ENCODE data around the gene EXOG. TPM values are rescaled to one million over a fixed set of nuclear protein-coding genes. Genes with fewer than 3 reads are reported as not detected.
A peak's percentile ranks its signal among the peaks of the same experiment; 100 is the strongest.

EXOG gene
- total RNA-seq, 1 experiment from 2014 or later, result 8.3 TPM

DNA sequence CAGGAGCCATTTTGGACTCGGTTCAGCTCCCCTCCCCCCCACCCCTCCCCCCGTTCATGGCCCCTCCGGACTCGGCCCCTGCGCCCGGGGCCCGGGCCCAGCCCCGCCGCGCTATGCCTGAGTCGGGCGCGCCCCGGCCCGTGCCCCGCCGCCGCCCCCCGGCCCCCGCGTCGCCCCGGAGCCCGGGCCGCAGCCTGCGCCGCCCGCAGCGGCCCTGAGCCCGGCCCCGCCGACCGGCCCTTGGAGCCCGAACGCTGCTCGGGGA, 42.3 kb upstream of the EXOG start:
- Histone ChIP-seq H3K9me3 (ENCODE audit: control insufficient read depth in 1 of 2, insufficient read depth in 1 of 2, low read depth in 1 of 2, low read length in 2 of 2) (no peaks in the 10 kb centered on the region), H3K9ac (ENCODE audit: low read length) (peak overlapping the region; percentile 90), H3K4me3 (replicated peaks in 1 of 2; ENCODE audit: low read depth in 1 of 2, low read length in 2 of 2) (peak overlapping the region; percentile 77 to 84), H3K27me3 (ENCODE audit: insufficient read depth, low read length) (no peaks in the 10 kb centered on the region), H3K27ac (ENCODE audit: low read depth, low read length) (peak overlapping the region; percentile 97), H3K36me3 (ENCODE audit: control insufficient read depth in 1 of 2, insufficient read depth in 2 of 2, low read length in 2 of 2) (no peaks in the 10 kb centered on the region), H3K4me1 (ENCODE audit: control insufficient read depth in 1 of 2, insufficient read depth in 2 of 2, low read length in 2 of 2) (peaks cover 28 to 53% of the 10 kb centered on the region in 2 experiments), H2AFZ (ENCODE audit: low read depth, low read length, poor library complexity, severe bottlenecking) (no peak overlapping the region), H3K9me2 (ENCODE audit: insufficient read depth) (no peaks in the 10 kb centered on the region), H4K20me1 (ENCODE audit: insufficient read depth) (no peaks in the 10 kb centered on the region), H3K4me2 (ENCODE audit: low read length) (peak overlapping the region; percentile 97), H3K79me2 (ENCODE audit: insufficient read depth, low read length) (peaks cover 43% of the 10 kb centered on the region)
- no peak for DNase-seq (ENCODE audit: low read depth, low spot score)
- RAD21 ChIA-PET (ENCODE audit: low non-redundant PET in 1 of 2, low total read pairs in 2 of 2, uncharacterized antibody in 2 of 2, unreplicated experiment in 2 of 2), result no interaction called here
- peak; percentile 4; the same call in 1 of the 2 replicates for ATAC-seq
- BruUV-seq (replicated peaks), result no TSS peak
- CTCF ChIA-PET, result interaction anchor here (1.3 kb wide), 1 partner anchor 107 kb away, joined by 5 read pairs; the partner anchor contains the start of gene XYLB
- intact Hi-C loops (cut with micrococcal nuclease), result loop anchor here (10.0 kb wide), 2 partner anchors 99 to 319 kb away; partner anchors contain the start of genes ACAA1 and MYD88
- no peak for TF ChIP-seq CBX3 (IDR thresholded peaks at IDR 0.05; ENCODE audit: low read depth)
- TF ChIP-seq, protein P1, sequence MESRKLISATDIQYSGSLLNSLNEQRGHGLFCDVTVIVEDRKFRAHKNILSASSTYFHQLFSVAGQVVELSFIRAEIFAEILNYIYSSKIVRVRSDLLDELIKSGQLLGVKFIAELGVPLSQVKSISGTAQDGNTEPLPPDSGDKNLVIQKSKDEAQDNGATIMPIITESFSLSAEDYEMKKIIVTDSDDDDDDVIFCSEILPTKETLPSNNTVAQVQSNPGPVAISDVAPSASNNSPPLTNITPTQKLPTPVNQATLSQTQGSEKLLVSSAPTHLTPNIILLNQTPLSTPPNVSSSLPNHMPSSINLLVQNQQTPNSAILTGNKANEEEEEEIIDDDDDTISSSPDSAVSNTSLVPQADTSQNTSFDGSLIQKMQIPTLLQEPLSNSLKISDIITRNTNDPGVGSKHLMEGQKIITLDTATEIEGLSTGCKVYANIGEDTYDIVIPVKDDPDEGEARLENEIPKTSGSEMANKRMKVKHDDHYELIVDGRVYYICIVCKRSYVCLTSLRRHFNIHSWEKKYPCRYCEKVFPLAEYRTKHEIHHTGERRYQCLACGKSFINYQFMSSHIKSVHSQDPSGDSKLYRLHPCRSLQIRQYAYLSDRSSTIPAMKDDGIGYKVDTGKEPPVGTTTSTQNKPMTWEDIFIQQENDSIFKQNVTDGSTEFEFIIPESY (IDR thresholded peaks at IDR 0.05; ENCODE audit: extremely low read depth, insufficient replicate concordance, low read length), result no peak
- no peak for TF ChIP-seq TCF7L2 (IDR thresholded peaks at IDR 0.05; ENCODE audit: borderline replicate concordance, extremely low read depth, insufficient read depth, insufficient read length)
- no peak for TF ChIP-seq SP1 (IDR thresholded peaks at IDR 0.05; ENCODE audit: low read depth)
- TF ChIP-seq EZH2phosphoT487 (IDR thresholded peaks at IDR 0.05; ENCODE audit: borderline replicate concordance), result no peak
- no peak for TF ChIP-seq REST (IDR thresholded peaks at IDR 0.05; ENCODE audit: low read depth)
- no peak for TF ChIP-seq SIN3A (IDR thresholded peaks at IDR 0.05; ENCODE audit: low read depth)
- no peak for TF ChIP-seq EZH2 (IDR thresholded peaks at IDR 0.05)
- TF ChIP-seq YY1 (IDR thresholded peaks at IDR 0.05; ENCODE audit: extremely low read depth, insufficient replicate concordance, low read depth, low read length), result no peak
- TF ChIP-seq POLR2A (IDR thresholded peaks at IDR 0.05; ENCODE audit: borderline replicate concordance, extremely low read depth, insufficient read depth, insufficient read length), result no peak
- TF ChIP-seq ELF1 (IDR thresholded peaks at IDR 0.05; ENCODE audit: borderline replicate concordance, low read depth), result no peak
- TF ChIP-seq, protein P2, sequence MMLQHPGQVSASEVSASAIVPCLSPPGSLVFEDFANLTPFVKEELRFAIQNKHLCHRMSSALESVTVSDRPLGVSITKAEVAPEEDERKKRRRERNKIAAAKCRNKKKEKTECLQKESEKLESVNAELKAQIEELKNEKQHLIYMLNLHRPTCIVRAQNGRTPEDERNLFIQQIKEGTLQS (IDR thresholded peaks at IDR 0.05), result no peak
- TF ChIP-seq SRF (IDR thresholded peaks at IDR 0.05; ENCODE audit: low read depth), result no peak
- TF ChIP-seq, protein P3, sequence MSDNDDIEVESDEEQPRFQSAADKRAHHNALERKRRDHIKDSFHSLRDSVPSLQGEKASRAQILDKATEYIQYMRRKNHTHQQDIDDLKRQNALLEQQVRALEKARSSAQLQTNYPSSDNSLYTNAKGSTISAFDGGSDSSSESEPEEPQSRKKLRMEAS (IDR thresholded peaks at IDR 0.05), result no peak
- TF ChIP-seq, protein P4, sequence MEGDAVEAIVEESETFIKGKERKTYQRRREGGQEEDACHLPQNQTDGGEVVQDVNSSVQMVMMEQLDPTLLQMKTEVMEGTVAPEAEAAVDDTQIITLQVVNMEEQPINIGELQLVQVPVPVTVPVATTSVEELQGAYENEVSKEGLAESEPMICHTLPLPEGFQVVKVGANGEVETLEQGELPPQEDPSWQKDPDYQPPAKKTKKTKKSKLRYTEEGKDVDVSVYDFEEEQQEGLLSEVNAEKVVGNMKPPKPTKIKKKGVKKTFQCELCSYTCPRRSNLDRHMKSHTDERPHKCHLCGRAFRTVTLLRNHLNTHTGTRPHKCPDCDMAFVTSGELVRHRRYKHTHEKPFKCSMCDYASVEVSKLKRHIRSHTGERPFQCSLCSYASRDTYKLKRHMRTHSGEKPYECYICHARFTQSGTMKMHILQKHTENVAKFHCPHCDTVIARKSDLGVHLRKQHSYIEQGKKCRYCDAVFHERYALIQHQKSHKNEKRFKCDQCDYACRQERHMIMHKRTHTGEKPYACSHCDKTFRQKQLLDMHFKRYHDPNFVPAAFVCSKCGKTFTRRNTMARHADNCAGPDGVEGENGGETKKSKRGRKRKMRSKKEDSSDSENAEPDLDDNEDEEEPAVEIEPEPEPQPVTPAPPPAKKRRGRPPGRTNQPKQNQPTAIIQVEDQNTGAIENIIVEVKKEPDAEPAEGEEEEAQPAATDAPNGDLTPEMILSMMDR (IDR thresholded peaks at IDR 0.05 in 2 of 3, conservative IDR thresholded peaks at IDR 0.05 in 1 of 3; ENCODE audit: borderline replicate concordance in 1 of 3, insufficient read depth in 1 of 3, low read depth in 2 of 3, low read length in 2 of 3), result no peak
- TF ChIP-seq RAD21 (IDR thresholded peaks at IDR 0.05; ENCODE audit: low read depth), result no peak
- POLR2A ChIA-PET, result interaction anchor here (1.3 kb wide), 1 partner anchor 107 kb away, joined by 4 read pairs; the partner anchor contains the start of gene XYLB
